TTC549 (cell line): ENCODE measurements around the gene GORAB.
A peak's percentile ranks its signal among the peaks of the same experiment; 100 is the strongest.

ENCODE experiments used
- FAIRE-seq: peaks from 2 replicates; lab custom pipeline; 2012; peaks lifted over from hg19 to GRCh38; lab: Jason Lieb, UNC

The GORAB gene, protein sequence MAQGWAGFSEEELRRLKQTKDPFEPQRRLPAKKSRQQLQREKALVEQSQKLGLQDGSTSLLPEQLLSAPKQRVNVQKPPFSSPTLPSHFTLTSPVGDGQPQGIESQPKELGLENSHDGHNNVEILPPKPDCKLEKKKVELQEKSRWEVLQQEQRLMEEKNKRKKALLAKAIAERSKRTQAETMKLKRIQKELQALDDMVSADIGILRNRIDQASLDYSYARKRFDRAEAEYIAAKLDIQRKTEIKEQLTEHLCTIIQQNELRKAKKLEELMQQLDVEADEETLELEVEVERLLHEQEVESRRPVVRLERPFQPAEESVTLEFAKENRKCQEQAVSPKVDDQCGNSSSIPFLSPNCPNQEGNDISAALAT

DNA sequence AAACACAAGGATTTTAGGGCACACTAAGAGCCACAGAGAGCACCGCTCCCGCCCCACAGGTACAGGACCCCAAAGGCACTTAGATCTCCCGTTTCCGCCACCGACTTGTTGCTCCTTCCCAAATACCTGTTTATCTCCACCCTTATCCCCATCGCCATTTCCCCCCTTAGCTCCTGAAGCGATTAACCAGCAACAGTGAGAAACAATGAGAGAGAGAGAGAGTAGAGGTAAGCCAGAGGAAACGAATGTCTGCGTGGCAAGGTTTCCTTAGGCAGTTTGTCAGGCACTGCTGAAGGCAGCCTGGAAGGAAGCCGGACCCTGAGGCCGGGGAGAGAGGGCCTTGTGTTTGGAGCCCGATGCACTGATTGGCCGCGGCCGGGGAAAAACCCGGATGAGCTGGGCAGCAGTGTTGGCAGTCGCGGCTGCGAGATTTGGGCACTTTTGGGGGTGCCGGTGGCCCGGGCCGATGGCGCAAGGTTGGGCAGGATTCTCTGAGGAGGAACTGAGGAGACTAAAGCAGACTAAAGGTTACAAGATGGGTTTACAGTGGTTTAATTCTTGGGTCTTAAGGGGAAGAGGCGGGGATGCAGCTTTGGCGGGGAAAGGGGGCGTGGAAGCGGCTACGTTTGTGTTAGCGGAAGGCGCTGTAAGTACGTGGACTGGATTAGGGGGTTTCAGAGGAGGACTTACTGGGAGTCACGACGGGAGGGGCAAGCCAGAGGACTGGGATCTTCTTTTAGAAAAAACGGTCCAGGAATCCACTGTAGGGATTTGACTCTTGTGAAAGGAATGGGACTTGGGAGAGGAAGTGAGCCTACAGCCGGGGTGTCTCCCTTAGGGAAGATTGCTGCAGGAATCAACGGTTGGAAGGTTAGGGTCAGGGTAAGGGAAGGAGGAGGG, at the start of gene GORAB:
Gene GORAB, plus strand, starts transcription at position 409 of the 900 bp plus-strand sequence. Its CDS starts 58 bp downstream, at position 467.
- FAIRE-seq: peak; percentile 92

DNA sequence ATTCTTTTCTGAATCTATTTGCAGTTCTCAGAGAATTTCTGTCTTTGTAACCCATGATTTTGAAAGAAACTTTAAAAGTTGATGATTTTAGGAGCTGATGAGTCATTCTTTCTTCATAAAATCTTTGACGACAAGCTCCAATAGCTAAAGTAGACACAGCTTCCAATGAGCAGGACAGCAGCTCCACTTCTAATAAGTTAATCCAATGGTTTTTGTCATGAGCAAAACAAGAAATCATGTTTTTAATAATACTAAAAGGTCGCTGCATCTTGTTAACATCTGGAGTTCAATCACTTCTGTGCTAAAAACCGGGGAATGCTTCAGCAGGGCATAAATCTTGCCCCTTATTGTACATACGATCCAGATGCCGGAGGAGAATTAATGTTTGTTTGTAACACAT, 48.9 kb upstream of the GORAB start:
- no peak for FAIRE-seq

DNA sequence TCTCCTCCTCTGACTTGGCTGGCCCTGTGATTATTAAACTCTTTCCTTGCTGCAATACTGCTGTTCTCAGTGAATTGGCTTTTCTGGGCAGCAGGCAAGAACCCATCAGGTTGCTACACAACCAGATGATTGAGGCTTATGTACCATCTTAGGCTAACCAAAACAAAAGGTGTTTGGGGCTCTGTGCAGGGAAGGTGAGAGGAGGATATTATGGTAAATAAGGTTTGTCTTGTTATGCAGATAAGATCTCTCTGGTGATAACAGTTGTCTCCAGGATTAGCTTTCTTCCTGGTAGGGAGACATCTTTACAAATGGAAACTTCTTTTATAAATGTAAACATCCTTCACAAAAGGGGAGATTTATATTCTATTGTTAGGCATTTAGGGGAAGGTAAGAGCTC, 44.5 kb upstream of the GORAB start:
- no peak for FAIRE-seq

DNA sequence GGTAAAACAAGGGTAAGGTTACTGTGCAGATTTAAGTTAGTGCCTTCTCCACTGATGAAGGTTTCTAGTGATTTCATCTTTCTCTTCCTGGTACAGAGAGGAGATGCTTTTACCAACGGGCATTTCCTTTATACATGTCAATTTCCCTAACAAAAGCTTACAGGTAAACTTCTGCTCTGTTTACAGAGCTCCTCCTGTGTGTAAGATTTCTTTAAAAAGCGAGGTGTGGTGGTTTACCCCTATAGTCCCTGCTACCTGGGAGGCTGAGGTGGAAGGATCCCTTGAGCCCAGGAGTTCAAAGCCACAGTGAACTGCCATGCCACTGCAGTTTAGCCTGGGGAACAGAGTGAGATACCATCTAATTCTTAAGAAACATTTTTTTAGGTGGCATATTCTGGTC, 40.7 kb upstream of the GORAB start:
- no peak for FAIRE-seq

DNA sequence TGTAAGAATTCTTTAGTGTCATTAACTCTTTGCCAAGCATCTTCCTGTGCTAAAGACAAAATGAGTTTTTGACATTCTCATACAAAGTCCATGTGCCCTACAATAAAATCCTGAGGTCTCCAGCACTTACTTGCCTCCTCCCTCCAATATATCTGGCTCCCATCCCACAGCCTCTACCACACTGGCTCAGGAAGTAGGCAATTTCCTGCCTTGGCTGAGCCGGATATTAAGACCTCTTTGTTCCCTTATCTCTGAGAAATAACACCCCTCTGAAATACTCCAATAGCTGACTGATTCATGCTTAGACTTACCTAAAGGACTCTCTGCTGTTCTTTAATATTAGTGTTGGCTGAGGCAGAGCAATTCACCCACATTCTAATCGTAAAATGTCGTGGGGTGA, 37.6 kb upstream of the GORAB start:
- FAIRE-seq: no peak

DNA sequence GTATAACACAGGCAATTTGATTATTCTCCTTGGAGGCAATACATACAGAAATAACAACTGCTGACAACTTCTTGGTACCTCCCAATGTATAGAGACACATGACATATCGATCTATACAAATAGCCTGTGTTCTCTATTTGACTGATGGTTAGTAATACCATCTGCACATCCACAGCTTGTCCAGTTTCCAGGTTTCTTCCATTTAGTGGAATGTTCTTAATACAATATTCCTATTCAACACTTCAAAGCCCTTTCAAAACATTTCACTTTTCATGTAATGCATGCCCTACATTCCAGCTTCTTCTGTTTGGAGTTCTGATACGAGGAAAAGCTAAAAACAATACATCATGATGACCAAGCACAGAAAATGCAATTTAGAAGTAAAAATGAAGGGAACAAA, 37.0 kb upstream of the GORAB start:
- no peak for FAIRE-seq

DNA sequence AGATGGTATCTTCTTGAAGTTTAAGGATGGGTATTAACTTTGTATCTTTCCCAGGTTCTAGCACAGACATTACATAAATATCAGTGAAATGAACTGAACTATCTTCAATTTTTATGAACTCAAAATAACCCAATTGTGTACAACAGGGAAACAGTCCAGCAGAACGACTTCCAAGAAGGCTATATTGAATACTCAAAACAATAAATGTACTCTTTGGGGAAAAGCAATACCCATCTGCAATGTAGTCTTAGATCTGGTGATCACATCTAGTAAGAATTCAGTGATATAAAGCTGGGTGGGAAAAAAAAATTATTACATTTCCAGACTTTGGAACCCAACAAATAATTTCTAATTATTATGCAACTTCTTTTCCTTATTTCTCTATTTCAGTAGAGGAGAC, 33.1 kb upstream of the GORAB start:
- no peak for FAIRE-seq

DNA sequence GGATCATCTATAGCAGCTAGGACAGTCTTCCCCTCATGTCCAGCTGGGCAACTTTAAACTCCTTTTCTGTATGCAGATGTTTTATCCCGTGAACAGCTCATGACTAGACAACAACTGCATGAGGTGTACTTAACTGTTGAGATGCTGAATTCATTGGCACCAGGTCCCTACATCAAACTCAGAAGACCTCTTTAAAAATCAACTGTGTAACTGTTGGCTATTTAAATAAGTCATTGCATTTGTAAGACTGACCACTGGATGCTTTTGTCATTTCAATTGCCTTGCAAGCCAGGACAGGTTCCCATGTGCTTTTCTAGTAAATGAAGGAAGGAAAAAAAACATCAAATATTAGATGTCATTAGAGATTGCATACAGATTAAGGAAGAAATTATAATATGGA, 28.3 kb upstream of the GORAB start:
- FAIRE-seq: no peak

DNA sequence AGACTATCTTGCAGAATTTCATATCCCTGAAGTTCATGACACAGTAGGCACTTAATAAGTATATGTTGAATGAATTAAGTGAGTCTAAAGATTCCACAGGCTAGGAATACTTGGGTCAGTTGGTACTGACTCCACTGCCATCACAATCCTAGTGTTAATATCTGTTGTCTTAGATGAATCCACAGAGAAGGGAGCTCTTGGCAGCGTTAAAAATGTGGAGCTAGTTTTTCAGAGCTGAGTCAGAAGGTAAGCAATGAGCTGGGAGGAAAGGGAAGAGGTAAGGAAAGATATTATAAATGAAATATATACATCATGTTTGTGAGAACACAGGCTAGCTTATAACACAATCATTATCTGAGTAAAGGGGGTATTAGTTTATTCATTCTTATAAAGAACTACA, 21.8 kb upstream of the GORAB start:
- FAIRE-seq: no peak

DNA sequence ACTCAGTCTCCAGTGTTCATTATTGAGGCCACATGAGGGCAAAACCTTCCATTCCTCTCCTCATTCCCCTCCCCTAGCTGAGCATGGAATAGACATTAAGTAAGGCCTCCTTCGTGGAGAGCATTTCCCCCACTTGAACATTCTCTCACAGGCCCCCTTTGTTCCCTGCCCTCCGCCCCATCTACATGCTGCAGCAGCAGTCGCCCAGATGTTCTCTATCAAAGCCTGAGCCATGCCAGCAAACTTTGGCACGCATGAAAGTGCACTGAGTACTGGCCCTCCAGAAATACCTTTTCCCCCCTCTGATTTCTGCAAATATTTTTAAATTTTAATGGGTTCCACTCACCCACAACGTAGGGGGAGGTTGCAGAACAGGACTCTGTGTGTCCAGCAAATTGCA, 20.9 kb upstream of the GORAB start:
- no peak for FAIRE-seq

DNA sequence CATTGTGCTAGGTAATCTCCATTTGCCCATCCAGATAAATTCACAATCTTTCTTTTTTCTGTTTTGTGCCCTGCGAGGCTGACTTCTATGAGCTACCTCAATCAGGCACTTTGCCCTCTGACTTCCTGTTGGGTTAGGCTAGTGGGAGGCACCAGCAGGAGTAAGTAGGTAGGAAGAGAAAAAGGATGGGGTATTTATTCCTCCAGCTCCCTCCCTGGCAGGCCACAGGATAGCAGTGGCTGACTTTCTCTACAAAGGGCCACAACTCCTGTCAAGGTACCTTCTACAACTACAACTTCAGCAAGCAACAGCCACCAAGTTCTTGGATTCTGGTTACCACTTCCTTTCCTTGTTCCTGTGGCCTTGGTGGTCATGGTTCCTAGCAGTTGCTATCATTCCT, 18.8 kb upstream of the GORAB start:
- FAIRE-seq: no peak

DNA sequence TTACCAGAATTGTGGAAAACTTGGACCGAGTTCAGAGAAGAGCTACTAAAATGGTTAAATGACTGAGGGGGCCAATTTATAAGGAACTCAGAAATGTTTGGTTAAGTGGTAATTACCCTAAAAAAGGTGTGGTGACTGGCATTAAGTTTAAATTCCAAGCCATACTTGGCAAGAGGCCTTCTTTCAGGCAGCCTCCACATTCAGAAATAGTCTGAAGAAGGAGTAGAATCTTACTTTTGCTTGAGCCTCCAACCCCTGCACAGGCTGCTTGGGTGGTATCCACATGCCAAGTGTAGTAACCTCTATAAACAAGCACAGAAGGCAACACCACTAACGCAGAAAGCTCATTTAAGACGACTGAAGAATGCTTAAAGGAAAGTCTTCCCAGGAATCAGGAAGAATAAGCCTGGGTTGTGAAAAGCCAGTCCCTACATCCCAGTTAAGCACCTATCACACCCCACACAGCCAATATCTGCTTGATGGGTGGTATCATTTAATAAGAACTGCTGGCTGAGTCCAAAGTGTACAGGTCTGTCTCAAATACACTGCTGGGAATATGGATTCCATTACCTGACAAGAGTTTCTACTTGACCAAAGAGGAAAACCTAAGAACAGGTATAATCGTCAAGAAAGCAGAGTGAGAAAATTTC, 13.7 kb upstream of the GORAB start:
- FAIRE-seq: no peak

DNA sequence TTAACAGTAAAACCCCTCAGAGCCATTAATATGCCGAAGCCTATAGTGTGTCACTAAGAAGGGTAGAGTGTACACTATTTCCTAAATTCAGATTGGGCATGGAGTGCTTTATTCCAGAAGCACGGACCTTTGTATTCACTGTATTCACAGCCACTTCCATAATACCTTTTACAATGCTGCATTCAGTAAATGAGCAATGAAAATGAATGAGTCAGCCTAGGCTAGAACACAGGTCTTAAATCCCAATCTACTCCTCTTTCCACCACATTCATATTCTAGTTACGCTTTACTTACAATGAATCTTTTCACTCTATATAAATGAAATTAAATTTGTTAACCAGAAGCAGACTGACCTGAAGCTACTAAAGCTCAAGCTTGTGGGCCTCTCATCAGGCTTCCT, 13.0 kb upstream of the GORAB start:
- no peak for FAIRE-seq

DNA sequence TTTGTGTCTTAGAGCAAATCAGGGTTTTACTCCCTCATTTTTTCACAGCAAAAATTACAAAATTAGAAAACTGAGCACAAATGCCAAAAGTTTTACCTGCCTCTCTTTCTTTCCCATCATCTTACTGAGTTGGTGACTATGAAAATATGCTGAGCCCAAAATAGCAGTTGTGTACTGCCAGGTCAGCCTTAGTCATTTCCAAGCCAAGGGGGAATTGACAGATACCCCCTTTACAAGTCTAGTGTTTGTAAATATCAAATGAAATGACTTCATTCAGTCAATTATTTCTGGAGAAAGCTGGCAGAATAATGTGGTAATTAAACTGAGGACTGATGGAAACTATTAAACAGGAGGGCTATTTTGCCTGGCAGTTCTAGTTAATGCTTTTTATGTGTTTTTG, 11.4 kb upstream of the GORAB start:
- FAIRE-seq: no peak

DNA sequence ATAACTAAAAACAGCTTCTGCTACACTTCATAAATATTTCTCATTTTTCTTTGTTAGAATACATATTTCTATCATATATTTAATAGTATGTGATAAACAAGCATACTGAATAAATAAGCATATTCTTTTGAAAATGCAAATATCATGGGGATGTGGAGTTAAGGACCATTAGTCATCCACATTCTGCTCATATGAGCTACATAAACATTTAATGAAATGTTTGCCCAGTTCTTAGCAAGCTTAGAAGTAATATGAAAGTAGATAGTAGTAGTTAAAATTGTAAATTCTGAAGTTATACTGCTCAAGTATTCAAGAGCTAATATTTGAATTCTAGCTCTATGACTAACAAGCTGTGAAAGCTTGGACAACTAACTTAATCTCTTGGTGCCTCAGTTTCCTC, 10.1 kb upstream of the GORAB start:
- FAIRE-seq: no peak

DNA sequence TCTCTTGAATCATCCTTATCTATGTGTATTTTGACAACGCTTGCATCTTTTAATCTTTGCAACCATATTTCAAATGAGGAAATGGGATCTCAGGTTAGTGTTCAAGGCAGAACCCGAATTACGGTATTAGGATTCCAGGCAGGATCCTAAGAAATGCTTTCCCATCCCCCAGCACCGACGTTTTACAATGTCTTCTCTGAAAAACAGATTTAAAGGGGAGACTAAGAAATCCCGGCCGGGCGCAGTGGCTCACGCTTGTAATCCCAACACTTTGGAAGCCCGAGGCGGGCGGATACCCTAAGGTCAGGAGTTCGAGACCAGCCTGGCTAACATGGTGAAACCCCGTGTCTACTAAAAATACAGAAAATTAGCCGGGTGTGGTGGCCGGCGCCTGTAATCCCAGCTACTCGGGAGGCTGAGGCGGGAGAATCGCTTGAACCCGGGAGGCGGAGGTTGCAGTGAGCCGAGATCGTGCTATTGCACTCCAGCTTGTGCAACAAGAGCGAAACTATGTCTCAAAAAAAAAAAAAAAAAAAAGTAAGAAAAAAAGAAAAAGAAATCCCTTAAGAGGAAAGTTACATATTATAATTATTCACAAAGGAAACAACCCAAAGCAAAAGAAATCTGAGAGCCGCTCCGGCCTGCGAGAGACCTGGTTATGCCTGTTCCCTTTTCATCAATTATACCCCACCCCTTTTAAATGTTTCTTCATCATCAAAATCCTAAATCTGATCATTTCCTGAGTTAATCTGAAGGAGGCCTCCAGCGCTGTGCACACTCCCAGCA, 801 bp upstream of the GORAB start:
- no peak for FAIRE-seq

DNA sequence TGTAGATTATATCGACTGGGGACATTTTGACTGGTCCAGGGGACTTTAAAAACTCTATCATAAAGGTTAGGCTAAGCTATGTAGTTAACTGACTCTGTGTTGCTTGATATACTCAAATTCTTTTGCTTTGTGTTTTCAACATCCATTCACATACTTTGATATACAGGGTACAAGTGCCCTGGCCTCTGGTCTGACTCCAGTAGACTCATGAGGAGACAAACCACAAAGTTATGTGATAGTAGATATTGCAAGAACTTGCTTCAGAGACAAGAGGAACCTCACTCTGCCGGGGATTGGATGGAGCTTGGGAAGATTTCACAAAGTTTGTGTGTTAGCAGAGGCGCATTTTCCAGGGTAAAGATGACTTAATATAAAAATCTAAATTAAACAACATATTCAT, 1.3 kb downstream of the GORAB start:
- FAIRE-seq: no peak

DNA sequence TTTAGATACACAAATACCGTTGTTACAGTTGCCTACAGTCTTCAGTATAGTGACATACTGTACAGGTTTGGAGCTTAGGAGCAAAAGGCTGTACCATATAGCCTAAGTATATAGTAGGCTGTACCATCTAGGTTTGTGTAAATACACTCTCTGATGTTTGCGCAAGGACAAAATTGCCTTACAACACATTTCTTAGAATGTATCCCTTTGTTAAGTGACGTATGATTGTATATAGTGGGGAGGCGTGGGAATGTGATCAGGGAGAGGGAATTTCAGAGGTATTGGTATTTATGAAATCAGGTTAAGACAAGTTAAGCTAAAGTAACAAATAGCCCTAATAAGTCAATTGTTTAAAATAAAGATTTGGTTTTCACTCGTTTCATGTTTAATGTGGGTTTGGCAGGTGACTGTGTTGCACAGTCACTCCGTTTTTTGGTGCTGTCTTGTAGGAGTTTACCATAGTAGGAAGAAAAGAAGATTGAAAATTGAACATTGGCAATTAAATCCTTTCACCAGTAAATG, 2.7 kb downstream of the GORAB start:
- FAIRE-seq: no peak

DNA sequence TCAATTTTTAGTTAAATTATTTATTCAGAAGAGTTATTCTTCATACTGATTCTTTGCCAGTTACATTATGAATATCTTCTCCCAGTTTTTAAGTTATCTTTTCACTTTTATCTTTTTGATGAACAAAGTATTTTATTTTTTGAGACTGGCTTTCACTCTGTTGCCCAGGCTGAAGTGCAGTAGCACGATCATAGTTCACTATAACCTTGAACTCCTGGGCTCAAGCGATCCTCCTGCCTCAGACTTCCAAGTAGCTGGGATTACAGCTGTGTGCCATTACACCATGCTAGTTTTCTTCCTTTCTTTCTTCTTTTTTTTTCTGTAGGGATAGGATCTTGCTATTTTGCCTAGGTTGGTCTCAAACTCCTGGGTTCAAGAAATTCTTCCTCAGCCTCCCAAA, 3.5 kb downstream of the GORAB start:
- FAIRE-seq: no peak

DNA sequence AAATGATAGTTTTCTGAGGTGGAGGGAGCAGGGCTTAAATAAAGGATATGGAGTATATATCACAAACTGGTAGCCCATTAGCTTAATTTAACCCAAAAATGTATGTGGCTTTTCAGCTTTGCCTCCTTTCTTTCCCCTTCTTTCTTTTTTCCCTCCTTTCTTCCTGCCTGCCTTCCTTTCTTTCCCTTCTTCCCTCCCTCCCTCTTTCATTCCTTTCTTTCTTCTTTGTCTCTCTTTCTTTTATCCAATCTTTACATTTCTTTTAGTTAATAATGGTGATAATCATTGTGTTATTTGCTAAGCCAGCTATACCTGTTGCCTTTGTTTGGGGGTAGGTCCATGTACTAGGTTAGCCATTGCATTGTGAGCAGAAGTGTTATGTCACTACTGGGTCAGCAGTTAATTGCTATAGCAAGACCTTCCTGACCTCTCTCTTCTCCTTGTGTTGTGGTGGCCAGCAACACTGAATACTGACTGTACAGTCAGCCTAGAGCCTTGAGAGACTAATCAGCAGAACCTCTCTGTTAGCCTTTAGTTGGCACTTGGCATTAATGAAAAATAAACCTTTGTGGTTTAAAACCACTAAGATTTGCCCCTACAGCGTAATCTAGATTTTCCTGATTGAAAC, 5.1 kb downstream of the GORAB start:
- no peak for FAIRE-seq

DNA sequence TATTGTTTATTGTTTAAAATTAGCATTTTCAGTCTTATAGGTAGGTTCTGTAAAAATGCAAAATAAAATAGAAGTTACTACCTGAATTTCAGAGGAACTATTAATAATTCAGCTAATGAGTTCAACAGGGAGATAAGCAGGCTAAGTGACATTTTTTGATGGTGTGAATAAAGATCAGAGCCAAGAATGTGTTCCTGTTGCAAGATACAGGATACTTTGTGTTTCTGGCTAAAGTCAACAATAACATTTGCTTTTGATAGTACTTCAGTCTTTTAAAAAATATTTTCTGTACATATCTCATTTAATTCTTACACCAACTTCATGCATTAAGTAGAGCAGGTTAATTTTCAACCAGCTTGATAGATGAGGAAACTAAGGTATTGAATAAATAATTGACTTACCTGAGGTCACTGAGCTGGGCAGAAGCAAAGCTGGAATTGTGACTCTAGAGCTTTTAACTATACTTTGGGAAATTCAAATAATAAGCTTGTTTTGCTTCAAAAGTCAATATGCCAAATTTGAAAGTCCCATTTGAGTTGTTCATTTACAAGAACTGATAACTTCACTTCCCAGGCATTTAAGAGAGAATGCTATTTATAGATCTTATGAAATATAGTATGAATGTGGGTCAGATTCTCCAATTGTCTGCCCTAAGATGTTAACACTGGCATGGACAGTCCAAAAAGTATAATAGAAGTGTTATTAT, 6.0 kb downstream of the GORAB start:
- FAIRE-seq: no peak
